MCF 10A (cell line): ENCODE measurements around the gene UBE2C. TPM values are rescaled to one million over a fixed set of nuclear protein-coding genes. Genes with fewer than 3 reads are reported as not detected.
A peak's percentile ranks its signal among the peaks of the same experiment; 100 is the strongest.

Experiments used
- BruUV-seq: library from RNA; stranded (reverse); fragments of 400-500 nt; replicated peaks from 2 replicates; lab custom pipeline; 2021; lab: Mats Ljungman, UMichigan
- CTCF ChIA-PET: fragments of 300-600 bp; sonication (Branson Sonifier 250); formaldehyde crosslinking; extraction: SDS; loops from one replicate; lab custom pipeline; 2021; ENCODE audit warnings: antibody characterized with exemption, inconsistent platforms; lab: Yijun Ruan, JAX
- POLR2A ChIA-PET: fragments of 300-600, 350-650 bp; sonication (Branson Sonifier 250); formaldehyde crosslinking; extraction: SDS; loops from one replicate; lab custom pipeline; 2020; ENCODE audit warnings: antibody characterized with exemption, inconsistent platforms; lab: Yijun Ruan, JAX
- DNase-seq: peaks from one replicate; pipeline ENCODE4 v3.0.0-alpha.2; 2018; ENCODE audit not compliant: unreplicated experiment
- H3K27ac Mint-ChIP-seq: one replicate; pipeline ENCODE4 v1.8.0; 2022; ENCODE audit warnings: mild to moderate bottlenecking, low read depth, mixed read lengths; ENCODE audit not compliant: unreplicated experiment
- H3K27me3 Mint-ChIP-seq: one replicate; pipeline ENCODE4 v1.8.0; 2022; ENCODE audit warnings: mixed read lengths; ENCODE audit not compliant: insufficient read depth, unreplicated experiment
- H3K36me3 Mint-ChIP-seq: one replicate; pipeline ENCODE4 v1.8.0; 2022; ENCODE audit warnings: mild to moderate bottlenecking, moderate library complexity, mixed read lengths; ENCODE audit not compliant: insufficient read depth, unreplicated experiment
- H3K4me1 Mint-ChIP-seq: one replicate; pipeline ENCODE4 v1.8.0; 2022; ENCODE audit warnings: mixed read lengths; ENCODE audit not compliant: insufficient read depth, unreplicated experiment
- H3K4me3 Mint-ChIP-seq: one replicate; pipeline ENCODE4 v1.8.0; 2022; ENCODE audit warnings: mild to moderate bottlenecking, moderate library complexity, mixed read lengths; ENCODE audit not compliant: unreplicated experiment
- H3K9me3 Mint-ChIP-seq: one replicate; pipeline ENCODE4 v1.8.0; 2022; ENCODE audit warnings: mixed read lengths; ENCODE audit not compliant: unreplicated experiment
- intact Hi-C: fragments of 100-400 bp; cut with micrococcal nuclease; formaldehyde crosslinking; loops from 2 replicates; pipeline ENCODE4 v1.14.1; 2022
- total RNA-seq: library from RNA; stranded (reverse); gene quantifications from 2 replicates; pipeline ENCODE4 v1.2.3, GENCODE V29; 2022
- TF ChIP-seq, protein P1 (sequence below): fragments of 200-600 bp; IDR thresholded peaks from one replicate; pipeline ENCODE4 v1.8.0; 2022; ENCODE audit warnings: antibody characterized with exemption, mild to moderate bottlenecking; ENCODE audit not compliant: unreplicated experiment

UBE2C gene
- total RNA-seq, 1 experiment from 2014 or later, result 107 TPM

DNA sequence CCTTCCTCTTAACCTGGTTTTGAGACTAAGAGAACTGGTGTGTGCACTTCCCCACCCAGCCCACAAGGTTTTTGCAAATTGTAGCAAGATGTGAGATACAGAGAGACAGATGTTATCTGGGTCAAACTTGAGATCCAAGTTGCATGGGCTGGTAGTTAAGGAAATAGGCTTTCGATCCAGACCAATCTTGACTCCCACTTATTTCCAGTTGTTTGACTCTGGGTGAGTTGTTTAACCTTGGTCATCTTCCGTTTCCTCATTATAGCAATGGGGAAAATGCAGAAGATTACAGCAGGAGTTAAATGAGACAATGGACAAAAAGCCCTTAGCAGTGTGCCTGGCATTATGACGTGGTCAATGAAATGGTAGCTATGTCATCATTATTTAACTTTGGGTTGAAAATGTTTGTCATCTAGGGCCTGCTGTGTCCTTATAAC is 22.9 kb downstream of the UBE2C start:
- no peak for DNase-seq
- Mint-ChIP-seq H3K36me3 (peaks cover 23% of the 10 kb centered on the region), H3K27ac (peak overlapping the region; percentile 51), H3K9me3 (no peaks in the 10 kb centered on the region), H3K4me1 (peaks cover 26% of the 10 kb centered on the region), H3K27me3 (no peaks in the 10 kb centered on the region), H3K4me3 (peak overlapping the region; percentile 80)
- BruUV-seq, result no TSS peak
- ChIA-PET CTCF (interaction anchor here (0.6 to 1.0 kb wide), 4 partner anchors 11 to 1241 kb away, joined by 3 to 4 read pairs (median 4); no protein-coding TSS in a partner anchor), POLR2A (interaction anchor here (0.6 to 3.8 kb wide), 7 partner anchors 9 to 119 kb away, joined by 3 to 27 read pairs (median 4); partner anchors contain the start of genes CTSA, NEURL2 and ZSWIM1)
- TF ChIP-seq, protein P1, sequence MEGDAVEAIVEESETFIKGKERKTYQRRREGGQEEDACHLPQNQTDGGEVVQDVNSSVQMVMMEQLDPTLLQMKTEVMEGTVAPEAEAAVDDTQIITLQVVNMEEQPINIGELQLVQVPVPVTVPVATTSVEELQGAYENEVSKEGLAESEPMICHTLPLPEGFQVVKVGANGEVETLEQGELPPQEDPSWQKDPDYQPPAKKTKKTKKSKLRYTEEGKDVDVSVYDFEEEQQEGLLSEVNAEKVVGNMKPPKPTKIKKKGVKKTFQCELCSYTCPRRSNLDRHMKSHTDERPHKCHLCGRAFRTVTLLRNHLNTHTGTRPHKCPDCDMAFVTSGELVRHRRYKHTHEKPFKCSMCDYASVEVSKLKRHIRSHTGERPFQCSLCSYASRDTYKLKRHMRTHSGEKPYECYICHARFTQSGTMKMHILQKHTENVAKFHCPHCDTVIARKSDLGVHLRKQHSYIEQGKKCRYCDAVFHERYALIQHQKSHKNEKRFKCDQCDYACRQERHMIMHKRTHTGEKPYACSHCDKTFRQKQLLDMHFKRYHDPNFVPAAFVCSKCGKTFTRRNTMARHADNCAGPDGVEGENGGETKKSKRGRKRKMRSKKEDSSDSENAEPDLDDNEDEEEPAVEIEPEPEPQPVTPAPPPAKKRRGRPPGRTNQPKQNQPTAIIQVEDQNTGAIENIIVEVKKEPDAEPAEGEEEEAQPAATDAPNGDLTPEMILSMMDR, result no peak
- intact Hi-C loops, result loop anchor here (10.0 kb wide), 1 partner anchor 49 kb away; the partner anchor contains the start of genes SPATA25 and ZSWIM1

DNA sequence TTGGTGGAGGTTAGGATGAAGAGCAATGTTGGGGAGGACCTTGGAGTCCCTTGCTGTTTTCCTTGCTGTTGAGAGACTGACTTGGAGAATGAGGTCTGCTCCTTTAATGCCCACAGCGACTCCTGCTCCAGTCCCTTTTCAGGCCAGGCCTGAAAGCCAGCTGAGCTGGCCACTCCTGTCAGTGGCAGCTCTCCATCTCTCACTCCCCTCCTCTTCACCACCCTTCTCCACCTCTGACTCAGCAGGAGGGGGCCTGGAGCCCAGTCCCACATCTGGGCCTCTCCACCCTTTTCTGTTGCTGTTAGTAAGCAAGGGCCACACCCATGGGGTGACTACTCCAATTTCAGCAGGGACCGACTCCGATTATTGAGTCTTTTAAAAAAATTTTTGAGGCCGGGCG is 23.4 kb downstream of the UBE2C start:
- H3K4me1 Mint-ChIP-seq, result peaks cover 26% of the 10 kb centered on the region
- no TSS peak for BruUV-seq
- POLR2A ChIA-PET, result interaction anchor here (0.6 to 3.8 kb wide), 7 partner anchors 9 to 120 kb away, joined by 3 to 27 read pairs (median 4); partner anchors contain the start of genes CTSA, NEURL2 and ZSWIM1
- peak overlapping the region; percentile 51 for H3K27ac Mint-ChIP-seq
- H3K36me3 Mint-ChIP-seq, result peaks cover 26% of the 10 kb centered on the region
- intact Hi-C loops, result loop anchor here (10.0 kb wide), 1 partner anchor 49 kb away; the partner anchor contains the start of genes SPATA25 and ZSWIM1
- peak; percentile 55 for DNase-seq
- H3K27me3 Mint-ChIP-seq, result no peaks in the 10 kb centered on the region
- peak overlapping the region; percentile 80 for H3K4me3 Mint-ChIP-seq
- CTCF ChIA-PET, result interaction anchor here (0.6 to 1.0 kb wide), 4 partner anchors 11 to 1240 kb away, joined by 3 to 4 read pairs (median 4); no protein-coding TSS in a partner anchor
- TF ChIP-seq, protein P1, result no peak
- H3K9me3 Mint-ChIP-seq, result no peaks in the 10 kb centered on the region

DNA sequence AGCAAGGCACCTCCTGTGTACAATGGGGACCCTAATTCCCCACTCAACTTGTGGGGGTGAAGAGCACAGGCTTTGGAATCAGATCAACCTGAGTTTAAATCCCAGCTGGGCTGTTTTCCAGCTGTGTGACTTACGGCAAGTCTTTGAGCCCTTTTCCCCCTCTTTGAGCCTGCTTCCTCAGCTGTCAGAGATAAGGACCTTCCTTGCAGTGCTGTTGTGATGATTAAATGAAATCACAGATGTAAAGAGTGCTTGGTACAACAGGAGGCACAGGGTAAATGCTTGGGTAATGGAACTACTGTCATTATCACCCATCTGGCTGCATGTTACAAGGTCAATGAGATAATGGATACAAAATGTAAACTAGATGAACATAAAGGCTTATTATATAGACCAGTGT is 24.4 kb downstream of the UBE2C start:
- DNase-seq, result no peak
- Mint-ChIP-seq H3K27me3 (no peaks in the 10 kb centered on the region), H3K9me3 (no peaks in the 10 kb centered on the region), H3K27ac (peak overlapping the region; percentile 51), H3K36me3 (peaks cover 32% of the 10 kb centered on the region), H3K4me1 (peaks cover 26% of the 10 kb centered on the region), H3K4me3 (no peak overlapping the region)
- CTCF ChIA-PET, result interaction anchor here (1.1 kb wide), 1 partner anchor 134 kb away, joined by 3 read pairs; no protein-coding TSS in a partner anchor
- TF ChIP-seq, protein P1, result no peak
- intact Hi-C loops, result loop anchor here (10.0 kb wide), 1 partner anchor 48 kb away; the partner anchor contains the start of genes SPATA25 and ZSWIM1
- POLR2A ChIA-PET, result interaction anchor here (1.0 to 1.5 kb wide), 2 partner anchors 19 to 135 kb away, joined by 4 to 8 read pairs; no protein-coding TSS in a partner anchor
- BruUV-seq, result no TSS peak

DNA sequence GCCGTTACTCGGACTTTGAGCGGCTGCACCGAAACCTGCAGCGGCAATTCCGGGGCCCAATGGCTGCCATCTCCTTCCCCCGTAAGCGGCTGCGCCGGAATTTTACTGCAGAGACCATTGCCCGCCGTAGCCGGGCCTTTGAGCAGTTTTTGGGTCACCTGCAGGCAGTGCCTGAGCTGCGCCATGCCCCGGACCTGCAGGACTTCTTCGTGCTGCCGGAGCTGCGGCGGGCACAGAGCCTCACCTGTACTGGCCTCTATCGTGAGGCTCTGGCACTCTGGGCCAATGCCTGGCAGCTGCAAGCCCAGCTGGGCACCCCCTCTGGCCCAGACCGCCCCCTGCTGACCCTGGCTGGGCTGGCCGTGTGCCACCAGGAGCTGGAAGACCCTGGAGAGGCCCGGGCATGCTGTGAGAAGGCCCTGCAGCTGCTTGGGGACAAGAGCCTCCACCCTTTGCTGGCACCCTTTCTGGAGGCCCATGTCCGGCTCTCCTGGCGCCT is 28.3 kb downstream of the UBE2C start:
- no peaks in the 10 kb centered on the region for H3K27me3 Mint-ChIP-seq
- no TSS peak for BruUV-seq
- intact Hi-C loops, result no loop called here
- POLR2A ChIA-PET, result interaction anchor here (0.9 to 1.4 kb wide), 5 partner anchors 9 to 94 kb away, joined by 3 to 6 read pairs (median 3); partner anchors contain the start of genes ACOT8 and PCIF1
- CTCF ChIA-PET, result interaction anchor here (0.5 kb wide), 1 partner anchor 1818 kb away, joined by 4 read pairs; no protein-coding TSS in a partner anchor
- peaks cover 15% of the 10 kb centered on the region for H3K4me1 Mint-ChIP-seq
- H3K36me3 Mint-ChIP-seq, result peaks cover 64% of the 10 kb centered on the region
- TF ChIP-seq, protein P1, result no peak
- DNase-seq, result no peak
- no peak overlapping the region for H3K27ac Mint-ChIP-seq
- H3K9me3 Mint-ChIP-seq, result no peaks in the 10 kb centered on the region
- H3K4me3 Mint-ChIP-seq, result no peak overlapping the region
